OCI-LY3 (cell line): ENCODE results near the gene TUFT1.

Experiments used
- H2AFZ ChIP-seq: fragments of 200-600, 300-600 bp; shearing (Covaris generic); 2 replicates; pipeline ENCODE4 v1.6.0; 2014; ENCODE audit warnings: antibody characterized with exemption, low read depth, low read length
- H3K27ac ChIP-seq: fragments of 200-600, 300-600 bp; sonication (generic); 2 replicates; pipeline ENCODE4 v1.5.1; 2014; ENCODE audit warnings: mild to moderate bottlenecking, low read length, moderate library complexity, mixed read lengths
- H3K27me3 ChIP-seq: fragments of 200-600, 300-600 bp; sonication (generic); 2 replicates; pipeline ENCODE4 v1.6.1; 2014; ENCODE audit warnings: low read depth, low read length, mixed read lengths
- H3K36me3 ChIP-seq: fragments of 200-600, 300-600 bp; sonication (generic); replicated peaks from 2 replicates; pipeline ENCODE3; 2014; ENCODE audit warnings: low read depth, low read length, mixed read lengths
- H3K4me1 ChIP-seq: fragments of 300-600, 200-600 bp; sonication (generic); 2 replicates; pipeline ENCODE4 v1.6.1; 2014; ENCODE audit warnings: low read length, mixed read lengths
- H3K4me2 ChIP-seq: fragments of 200-600, 300-600 bp; sonication (generic); 2 replicates; pipeline ENCODE4 v1.6.1; 2014; ENCODE audit warnings: low read length, mixed read lengths
- H3K4me3 ChIP-seq: fragments of 300-600, 200-600 bp; sonication (generic); 2 replicates; pipeline ENCODE4 v1.5.1; 2014; ENCODE audit warnings: antibody characterized with exemption, mild to moderate bottlenecking, low read length, moderate library complexity
- H3K79me2 ChIP-seq: fragments of 300-600, 200-600 bp; shearing (Covaris generic); 2 replicates; pipeline ENCODE4 v1.6.1; 2014; ENCODE audit warnings: mild to moderate bottlenecking, low read length, mixed read lengths
- H3K9ac ChIP-seq: fragments of 300-600, 200-600 bp; shearing (Covaris generic); 2 replicates; pipeline ENCODE4 v1.6.0; 2014; ENCODE audit warnings: mild to moderate bottlenecking, low read length, moderate library complexity
- H3K9me3 ChIP-seq: fragments of 200-600, 300-600 bp; shearing (Covaris generic); 2 replicates; pipeline ENCODE4 v1.6.1; 2014; ENCODE audit warnings: low read length, mixed read lengths; ENCODE audit not compliant: insufficient read depth
- H4K20me1 ChIP-seq: fragments of 200-600, 300-600 bp; sonication (generic); 2 replicates; pipeline ENCODE4 v1.6.1; 2016; ENCODE audit warnings: low read length, mixed read lengths; ENCODE audit not compliant: insufficient read depth
- EZH2phosphoT487 ChIP-seq: fragments of 200-600 bp; shearing (Covaris generic); IDR thresholded peaks from 2 replicates; pipeline ENCODE4 v1.6.1; 2018; ENCODE audit warnings: antibody characterized with exemption, mixed run types, low read depth
- TF ChIP-seq, protein P1 (sequence below): fragments of 200-600, 300-600 bp; sonication (generic); IDR thresholded peaks from 2 replicates; pipeline ENCODE4 v1.5.1; 2014; ENCODE audit warnings: antibody characterized with exemption, low read length, low read depth

TUFT1 gene, protein sequence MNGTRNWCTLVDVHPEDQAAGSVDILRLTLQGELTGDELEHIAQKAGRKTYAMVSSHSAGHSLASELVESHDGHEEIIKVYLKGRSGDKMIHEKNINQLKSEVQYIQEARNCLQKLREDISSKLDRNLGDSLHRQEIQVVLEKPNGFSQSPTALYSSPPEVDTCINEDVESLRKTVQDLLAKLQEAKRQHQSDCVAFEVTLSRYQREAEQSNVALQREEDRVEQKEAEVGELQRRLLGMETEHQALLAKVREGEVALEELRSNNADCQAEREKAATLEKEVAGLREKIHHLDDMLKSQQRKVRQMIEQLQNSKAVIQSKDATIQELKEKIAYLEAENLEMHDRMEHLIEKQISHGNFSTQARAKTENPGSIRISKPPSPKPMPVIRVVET

DNA sequence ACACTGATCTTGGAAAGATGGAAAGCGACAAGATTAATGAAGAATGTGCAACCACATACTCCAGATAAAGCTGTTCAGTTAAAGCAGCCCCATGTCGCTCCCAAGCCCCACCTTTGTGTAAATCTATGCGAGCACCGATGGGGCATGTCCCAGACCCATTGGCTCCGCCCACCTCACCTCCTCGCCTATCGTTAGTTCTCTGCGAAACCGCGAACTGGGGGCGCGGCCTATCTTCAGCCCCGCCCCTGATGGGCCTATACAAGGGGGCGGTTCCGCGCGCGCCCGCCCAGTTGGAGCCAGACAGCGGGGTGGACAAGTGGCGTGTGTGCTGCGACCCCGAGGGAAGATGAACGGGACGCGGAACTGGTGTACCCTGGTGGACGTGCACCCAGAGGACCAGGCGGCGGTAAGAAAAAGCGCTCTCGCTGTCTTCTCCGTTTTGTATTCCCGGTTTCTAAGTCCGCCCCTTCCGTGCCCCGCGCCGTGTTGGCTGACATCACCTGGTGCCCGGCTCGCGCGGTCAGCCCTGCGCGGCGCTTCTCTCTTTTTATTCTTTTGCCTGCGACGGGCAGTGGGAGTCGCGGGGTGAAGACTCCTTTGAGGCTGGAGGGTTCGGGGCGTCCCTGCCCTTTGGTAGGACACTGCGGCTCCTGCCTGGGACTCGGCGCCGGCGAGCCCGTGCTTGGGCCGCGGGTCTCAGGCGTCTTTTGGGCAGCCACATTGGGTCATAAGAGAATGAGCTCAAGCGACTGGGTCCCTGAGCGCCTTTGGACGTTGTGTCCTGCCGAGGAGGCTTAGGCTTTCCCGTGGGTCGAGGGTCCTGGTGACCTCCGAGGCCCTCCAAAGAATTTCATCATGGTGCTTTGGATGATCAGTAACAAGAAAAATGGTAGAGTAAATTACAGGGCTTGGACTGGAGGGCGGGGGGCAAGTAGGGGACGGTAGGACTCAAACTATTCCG is at the start of gene TUFT1:
TUFT1 (plus strand) TSS at position 289 of the 961 bp plus-strand sequence; CDS start at position 347, 58 bp downstream.
- Histone ChIP-seq H3K4me3 (no peak within 1 kb of the TSS), H3K79me2 (no peaks in the 10 kb centered on the region), H3K27me3 (no peaks in the 10 kb centered on the region), H3K27ac (no peak within 1 kb of the TSS), H3K9me3 (no peaks in the 10 kb centered on the region), H3K9ac (no peak within 1 kb of the TSS), H3K4me2 (no peak within 1 kb of the TSS), H2AFZ (no peak within 1 kb of the TSS), H4K20me1 (no peaks in the 10 kb centered on the region), H3K36me3 (no peaks in the 10 kb centered on the region), H3K4me1 (no peaks in the 10 kb centered on the region)
- TF ChIP-seq EZH2phosphoT487 = no peak
- TF ChIP-seq, protein P1, sequence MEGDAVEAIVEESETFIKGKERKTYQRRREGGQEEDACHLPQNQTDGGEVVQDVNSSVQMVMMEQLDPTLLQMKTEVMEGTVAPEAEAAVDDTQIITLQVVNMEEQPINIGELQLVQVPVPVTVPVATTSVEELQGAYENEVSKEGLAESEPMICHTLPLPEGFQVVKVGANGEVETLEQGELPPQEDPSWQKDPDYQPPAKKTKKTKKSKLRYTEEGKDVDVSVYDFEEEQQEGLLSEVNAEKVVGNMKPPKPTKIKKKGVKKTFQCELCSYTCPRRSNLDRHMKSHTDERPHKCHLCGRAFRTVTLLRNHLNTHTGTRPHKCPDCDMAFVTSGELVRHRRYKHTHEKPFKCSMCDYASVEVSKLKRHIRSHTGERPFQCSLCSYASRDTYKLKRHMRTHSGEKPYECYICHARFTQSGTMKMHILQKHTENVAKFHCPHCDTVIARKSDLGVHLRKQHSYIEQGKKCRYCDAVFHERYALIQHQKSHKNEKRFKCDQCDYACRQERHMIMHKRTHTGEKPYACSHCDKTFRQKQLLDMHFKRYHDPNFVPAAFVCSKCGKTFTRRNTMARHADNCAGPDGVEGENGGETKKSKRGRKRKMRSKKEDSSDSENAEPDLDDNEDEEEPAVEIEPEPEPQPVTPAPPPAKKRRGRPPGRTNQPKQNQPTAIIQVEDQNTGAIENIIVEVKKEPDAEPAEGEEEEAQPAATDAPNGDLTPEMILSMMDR = no peak

DNA sequence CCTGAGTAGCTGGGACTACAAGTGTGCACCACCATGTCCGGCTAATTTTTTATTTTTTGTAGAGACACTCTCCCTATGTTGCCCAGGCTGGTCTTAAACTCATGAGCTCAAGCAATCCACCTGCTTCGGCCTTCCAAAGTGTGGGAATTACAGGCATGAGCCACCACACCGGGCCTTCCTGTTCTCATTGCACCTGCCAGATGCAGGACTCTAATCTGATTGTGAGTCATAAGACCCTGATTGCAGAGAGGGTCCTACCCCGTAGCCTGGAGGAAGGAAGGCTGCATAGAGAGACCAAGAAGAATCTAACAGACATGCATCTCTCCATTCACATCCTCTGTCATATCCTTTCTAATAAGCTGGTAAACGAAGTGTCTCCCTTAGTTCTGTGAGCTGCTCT is 48.5 kb upstream of the TUFT1 start:
- H3K4me3 ChIP-seq = no peak overlapping the region
- no peaks in the 10 kb centered on the region for H3K36me3 ChIP-seq
- H3K4me1 ChIP-seq = peaks cover 26% of the 10 kb centered on the region
- TF ChIP-seq, protein P1 = no peak
- no peak for TF ChIP-seq EZH2phosphoT487
- H3K4me2 ChIP-seq = no peak overlapping the region
- H3K9me3 ChIP-seq = no peaks in the 10 kb centered on the region
- H3K27me3 ChIP-seq = no peaks in the 10 kb centered on the region
- H4K20me1 ChIP-seq = no peaks in the 10 kb centered on the region
- H3K27ac ChIP-seq = no peak overlapping the region
- H3K79me2 ChIP-seq = no peaks in the 10 kb centered on the region
- no peak overlapping the region for H3K9ac ChIP-seq
- H2AFZ ChIP-seq = no peak overlapping the region

DNA sequence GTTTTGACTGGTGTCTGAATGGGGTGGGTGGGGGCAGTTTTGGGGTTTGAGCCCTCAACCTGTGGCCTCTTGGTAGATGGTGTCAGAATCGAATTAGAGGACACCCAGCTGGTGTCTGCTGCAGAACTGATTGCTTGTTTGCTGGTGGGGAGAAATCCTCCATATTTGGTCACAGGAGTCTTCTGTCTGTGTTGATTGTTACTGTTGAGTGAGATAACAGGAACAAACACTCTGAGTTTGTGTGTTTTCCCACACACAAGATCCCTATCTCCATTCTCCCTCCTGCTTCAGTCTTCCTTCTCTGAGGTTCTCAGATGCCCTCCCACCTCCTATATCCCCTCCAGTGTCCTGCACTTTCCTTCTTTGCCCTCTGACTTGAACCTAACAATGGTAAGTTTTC is 48.0 kb upstream of the TUFT1 start:
- Histone ChIP-seq H3K4me2 (no peak overlapping the region), H3K4me3 (no peak overlapping the region), H3K36me3 (no peaks in the 10 kb centered on the region), H3K27me3 (no peaks in the 10 kb centered on the region), H4K20me1 (no peaks in the 10 kb centered on the region), H3K9me3 (no peaks in the 10 kb centered on the region), H3K4me1 (peaks cover 26% of the 10 kb centered on the region), H2AFZ (no peak overlapping the region), H3K9ac (no peak overlapping the region), H3K79me2 (no peaks in the 10 kb centered on the region), H3K27ac (no peak overlapping the region)
- no peak for TF ChIP-seq EZH2phosphoT487
- TF ChIP-seq, protein P1 = no peak

DNA sequence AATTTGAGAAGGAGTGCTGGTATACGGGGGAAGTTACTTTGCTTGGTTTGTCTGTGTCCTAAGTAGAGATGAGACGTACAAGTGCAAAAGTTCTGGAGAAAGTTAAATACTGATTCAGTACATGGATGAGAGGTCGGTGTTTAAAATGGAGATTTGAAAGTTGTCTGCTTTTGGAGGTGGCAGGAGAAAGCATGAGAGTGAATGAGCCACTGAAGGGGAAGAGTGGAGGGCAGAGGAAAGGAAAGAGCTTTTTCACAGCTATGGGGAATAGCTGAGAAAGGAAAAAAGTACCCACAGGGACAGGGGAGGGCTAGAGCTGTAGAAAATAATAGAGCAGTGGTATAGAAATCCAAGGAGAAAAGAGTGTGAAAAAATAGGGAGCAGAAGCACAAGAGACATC is 47.1 kb upstream of the TUFT1 start:
- TF ChIP-seq EZH2phosphoT487 = no peak
- TF ChIP-seq, protein P1 = no peak
- no peaks in the 10 kb centered on the region for H4K20me1 ChIP-seq

More for the DNA sequence above, 47.1 kb upstream of the TUFT1 start:
- no peaks in the 10 kb centered on the region for H3K36me3 ChIP-seq
- no peak overlapping the region for H3K9ac ChIP-seq
- no peak overlapping the region for H2AFZ ChIP-seq
- H3K27me3 ChIP-seq = no peaks in the 10 kb centered on the region
- H3K4me2 ChIP-seq = no peak overlapping the region
- no peak overlapping the region for H3K27ac ChIP-seq
- H3K79me2 ChIP-seq = no peaks in the 10 kb centered on the region
- H3K4me1 ChIP-seq = peaks cover 26% of the 10 kb centered on the region
- H3K4me3 ChIP-seq = no peak overlapping the region
- no peaks in the 10 kb centered on the region for H3K9me3 ChIP-seq
